HEK293 (cell line): ENCODE data around the gene RAB3C.

Experiments used
- CTCF ChIA-PET: fragments of 350-600 bp; formaldehyde crosslinking; extraction: SDS; loops from one replicate; lab custom pipeline; 2021; ENCODE audit warnings: antibody characterized with exemption; lab: Yijun Ruan, JAX
- POLR2A ChIA-PET: fragments of 300-600 bp; formaldehyde crosslinking; extraction: SDS; loops from one replicate; lab custom pipeline; 2020; ENCODE audit warnings: antibody characterized with exemption, inconsistent platforms; lab: Yijun Ruan, JAX
- H3K27ac ChIP-seq: fragments of 200-500 bp; sonication (Bioruptor generic); 2 replicates; pipeline ENCODE4 v1.5.1; 2014; ENCODE audit warnings: low read depth, low read length, control low read depth, inconsistent platforms; ENCODE audit errors: extremely low read depth
- H3K36me3 ChIP-seq, 2 experiments: fragments of 200-500 bp in 1 of 2; sonication (Bioruptor generic) in 1 of 2; 1 replicate in 1 of 2; 2 replicates in 1 of 2; pipeline ENCODE4 v1.5.1; 2014 to 2017; ENCODE audit warnings: inconsistent platforms in 2 of 2, low read length in 2 of 2; ENCODE audit not compliant: control insufficient read depth in 2 of 2, insufficient read depth in 1 of 2
- H3K4me1 ChIP-seq: fragments of 200-500 bp; sonication (Bioruptor generic); 2 replicates; pipeline ENCODE4 v1.5.1; 2014; ENCODE audit warnings: mild to moderate bottlenecking, low read length, inconsistent platforms; ENCODE audit not compliant: control insufficient read depth, insufficient read depth
- H3K4me3 ChIP-seq: 2 replicates; pipeline ENCODE4 v1.5.1; 2011; ENCODE audit warnings: low read depth, mild to moderate bottlenecking, control low read depth, low read length, moderate library complexity
- H3K9me3 ChIP-seq: fragments of 200-500 bp; sonication (Bioruptor generic); 2 replicates; pipeline ENCODE4 v1.5.1; 2014; ENCODE audit warnings: low read depth, low read length, inconsistent platforms; ENCODE audit not compliant: control insufficient read depth, insufficient read depth
- MEIS1 ChIP-seq: sonication (generic); formaldehyde crosslinking; IDR thresholded peaks from 2 replicates; pipeline ENCODE4 v1.8.1; 2022; ENCODE audit warnings: missing genetic modification reagents, mild to moderate bottlenecking, borderline replicate concordance
- SCRT1 ChIP-seq: fragments of 450-650 bp; formaldehyde crosslinking; IDR thresholded peaks from 2 replicates; pipeline ENCODE4 v1.5.1; 2016; ENCODE audit warnings: missing biosample characterization, missing genetic modification characterization, borderline replicate concordance
- SETDB1 ChIP-seq: IDR thresholded peaks from one replicate; pipeline ENCODE4 v1.6.1; 2017; ENCODE audit warnings: mild to moderate bottlenecking, low read length, moderate library complexity, mixed read lengths; ENCODE audit not compliant: insufficient read length
- ZNF112 ChIP-seq: fragments of 450-650 bp; formaldehyde crosslinking; IDR thresholded peaks from 2 replicates; pipeline ENCODE4 v1.5.0; 2017; ENCODE audit warnings: missing biosample characterization, missing genetic modification characterization
- ZNF133 ChIP-seq: fragments of 450-650 bp; formaldehyde crosslinking; IDR thresholded peaks from 2 replicates; pipeline ENCODE4 v1.5.1; 2016; ENCODE audit warnings: missing biosample characterization, missing genetic modification characterization
- ZNF140 ChIP-seq: fragments of 450-650 bp; formaldehyde crosslinking; IDR thresholded peaks from 2 replicates; pipeline ENCODE4 v1.5.1; 2016; ENCODE audit warnings: missing biosample characterization, missing genetic modification characterization
- ZNF214 ChIP-seq: fragments of 450-650 bp; formaldehyde crosslinking; IDR thresholded peaks from 2 replicates; pipeline ENCODE4 v1.5.1; 2017; ENCODE audit warnings: missing biosample characterization, mild to moderate bottlenecking, missing genetic modification characterization, borderline replicate concordance
- ZNF223 ChIP-seq: fragments of 450-650 bp; formaldehyde crosslinking; IDR thresholded peaks from 2 replicates; pipeline ENCODE4 v1.5.1; 2016; ENCODE audit warnings: missing biosample characterization, missing genetic modification characterization
- ZNF248 ChIP-seq: fragments of 450-650 bp; formaldehyde crosslinking; IDR thresholded peaks from 2 replicates; pipeline ENCODE4 v1.5.1; 2017; ENCODE audit warnings: missing biosample characterization, missing genetic modification characterization
- ZNF354C ChIP-seq: fragments of 450-650 bp; formaldehyde crosslinking; IDR thresholded peaks from 2 replicates; pipeline ENCODE4 v1.5.1; 2016; ENCODE audit warnings: missing biosample characterization, missing genetic modification characterization, low read depth, borderline replicate concordance
- ZNF398 ChIP-seq: fragments of 450-650 bp; formaldehyde crosslinking; IDR thresholded peaks from 2 replicates; pipeline ENCODE4 v1.5.1; 2017; ENCODE audit warnings: missing biosample characterization, missing genetic modification characterization
- ZNF404 ChIP-seq: fragments of 450-650 bp; formaldehyde crosslinking; IDR thresholded peaks from 2 replicates; pipeline ENCODE4 v1.5.1; 2017; ENCODE audit warnings: missing biosample characterization, missing genetic modification characterization
- ZNF658 ChIP-seq: fragments of 450-650 bp; formaldehyde crosslinking; IDR thresholded peaks from 2 replicates; pipeline ENCODE4; 2016; ENCODE audit warnings: missing biosample characterization, missing genetic modification characterization
- ZNF677 ChIP-seq: fragments of 450-650 bp; IDR thresholded peaks from 2 replicates; pipeline ENCODE4 v1.5.0; 2018; ENCODE audit warnings: missing biosample characterization, mild to moderate bottlenecking, missing genetic modification characterization, moderate library complexity
- ZNF785 ChIP-seq: fragments of 450-650 bp; formaldehyde crosslinking; IDR thresholded peaks from 2 replicates; pipeline ENCODE4 v1.5.1; 2016; ENCODE audit warnings: missing biosample characterization, missing genetic modification characterization
- ZNF792 ChIP-seq: fragments of 450-650 bp; formaldehyde crosslinking; IDR thresholded peaks from 2 replicates; pipeline ENCODE4 v1.5.1; 2016; ENCODE audit warnings: missing biosample characterization, missing genetic modification characterization
- ZSCAN4 ChIP-seq: fragments of 450-650 bp; formaldehyde crosslinking; IDR thresholded peaks from 2 replicates; pipeline ENCODE4 v1.5.1; 2017; ENCODE audit warnings: missing biosample characterization, missing genetic modification characterization
- TF ChIP-seq, protein P1 (sequence below): sonication (generic); formaldehyde crosslinking; IDR thresholded peaks from 2 replicates; pipeline ENCODE4 v1.8.1; 2022; ENCODE audit warnings: mild to moderate bottlenecking, moderate library complexity, missing genetic modification reagents
- TF ChIP-seq, protein P2 (sequence below): fragments of 450-650 bp; formaldehyde crosslinking; IDR thresholded peaks from 2 replicates; pipeline ENCODE4; 2016; ENCODE audit warnings: missing biosample characterization, missing genetic modification characterization
- TF ChIP-seq, protein P3 (sequence below): fragments of 450-650 bp; formaldehyde crosslinking; IDR thresholded peaks from 2 replicates; pipeline ENCODE4 v1.5.1; 2016; ENCODE audit warnings: missing biosample characterization, missing genetic modification characterization

Gene RAB3C

GRCh38 chr5:58677650-58678049 is 94.8 kb downstream of the RAB3C start:
- ChIA-PET POLR2A (interaction anchor here (0.6 kb wide), 1 partner anchor 490 kb away, joined by 4 read pairs; no protein-coding TSS in a partner anchor), CTCF (interaction anchor here (2.8 kb wide), 1 partner anchor 173 kb away, joined by 7 read pairs; no protein-coding TSS in a partner anchor)
- no peaks in the 10 kb centered on the region for H3K4me1 ChIP-seq
- no peak for TF ChIP-seq MEIS1 (CRISPR knock-in tag)
- 0 out of 2 replicates have a peak, but pooled peaks have one; percentile 26 for TF ChIP-seq ZSCAN4
- no peaks in the 10 kb centered on the region for H3K36me3 ChIP-seq
- no peak overlapping the region for H3K4me3 ChIP-seq
- H3K27ac ChIP-seq, result no peak overlapping the region
- no peaks in the 10 kb centered on the region for H3K9me3 ChIP-seq

GRCh38 chr5:58680503-58680902 is 97.6 kb downstream of the RAB3C start:
- H3K27ac ChIP-seq, result no peak overlapping the region
- POLR2A ChIA-PET, result no interaction called here
- no peaks in the 10 kb centered on the region for H3K9me3 ChIP-seq
- no peaks in the 10 kb centered on the region for H3K4me1 ChIP-seq
- H3K36me3 ChIP-seq, result no peaks in the 10 kb centered on the region
- TF ChIP-seq ZNF404 (tag by site-specific recombination), result no peak
- no peak for TF ChIP-seq ZNF112 (tag by site-specific recombination)
- no peak for TF ChIP-seq SETDB1
- TF ChIP-seq SCRT1 (tag by site-specific recombination), result no peak
- TF ChIP-seq ZNF398 (tag by site-specific recombination), result no peak
- no peak for TF ChIP-seq ZNF214 (tag by site-specific recombination)
- no peak for TF ChIP-seq ZNF792 (tag by site-specific recombination)
- no peak for TF ChIP-seq ZNF354C (tag by site-specific recombination)
- TF ChIP-seq, protein P1, sequence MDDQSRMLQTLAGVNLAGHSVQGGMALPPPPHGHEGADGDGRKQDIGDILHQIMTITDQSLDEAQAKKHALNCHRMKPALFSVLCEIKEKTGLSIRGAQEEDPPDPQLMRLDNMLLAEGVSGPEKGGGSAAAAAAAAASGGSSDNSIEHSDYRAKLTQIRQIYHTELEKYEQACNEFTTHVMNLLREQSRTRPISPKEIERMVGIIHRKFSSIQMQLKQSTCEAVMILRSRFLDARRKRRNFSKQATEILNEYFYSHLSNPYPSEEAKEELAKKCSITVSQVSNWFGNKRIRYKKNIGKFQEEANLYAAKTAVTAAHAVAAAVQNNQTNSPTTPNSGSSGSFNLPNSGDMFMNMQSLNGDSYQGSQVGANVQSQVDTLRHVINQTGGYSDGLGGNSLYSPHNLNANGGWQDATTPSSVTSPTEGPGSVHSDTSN (CRISPR knock-in tag), result no peak
- H3K4me3 ChIP-seq, result no peak overlapping the region
- CTCF ChIA-PET, result interaction anchor here (0.7 to 2.8 kb wide), 3 partner anchors 48 to 170 kb away, joined by 3 to 7 read pairs (median 3); no protein-coding TSS in a partner anchor

DNA sequence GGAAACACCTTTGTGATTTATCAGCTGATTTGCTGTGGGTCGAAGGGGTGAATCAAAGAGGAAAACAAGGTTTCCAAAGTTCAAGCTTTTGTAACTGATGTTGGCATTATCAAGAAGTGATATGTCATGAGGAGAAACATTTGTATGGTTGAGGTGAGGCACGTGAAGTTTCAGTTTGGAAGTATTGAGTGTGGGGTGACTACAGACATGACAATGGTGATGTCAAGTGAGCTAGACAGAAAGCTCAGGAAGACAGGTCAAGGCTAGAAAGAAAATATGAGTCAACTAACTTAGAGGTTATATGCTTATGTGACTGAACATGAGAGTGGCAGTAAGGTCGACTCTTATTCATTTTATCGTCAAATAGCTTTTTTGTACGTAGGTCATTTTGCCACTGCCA is 99.1 kb downstream of the RAB3C start:
- H3K9me3 ChIP-seq, result no peaks in the 10 kb centered on the region

GRCh38 chr5:58683567-58683966 is 100.7 kb downstream of the RAB3C start:
- Histone ChIP-seq H3K36me3 (no peaks in the 10 kb centered on the region), H3K9me3 (no peaks in the 10 kb centered on the region), H3K4me3 (no peak overlapping the region), H3K27ac (no peak overlapping the region), H3K4me1 (no peaks in the 10 kb centered on the region)
- POLR2A ChIA-PET, result no interaction called here
- CTCF ChIA-PET, result no interaction called here
- TF ChIP-seq, protein P2, sequence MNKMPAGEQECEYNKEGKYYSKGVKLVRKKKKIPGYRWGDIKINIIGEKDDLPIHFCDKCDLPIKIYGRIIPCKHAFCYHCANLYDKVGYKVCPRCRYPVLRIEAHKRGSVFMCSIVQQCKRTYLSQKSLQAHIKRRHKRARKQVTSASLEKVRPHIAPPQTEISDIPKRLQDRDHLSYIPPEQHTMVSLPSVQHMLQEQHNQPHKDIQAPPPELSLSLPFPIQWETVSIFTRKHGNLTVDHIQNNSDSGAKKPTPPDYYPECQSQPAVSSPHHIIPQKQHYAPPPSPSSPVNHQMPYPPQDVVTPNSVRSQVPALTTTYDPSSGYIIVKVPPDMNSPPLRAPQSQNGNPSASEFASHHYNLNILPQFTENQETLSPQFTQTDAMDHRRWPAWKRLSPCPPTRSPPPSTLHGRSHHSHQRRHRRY (tag by site-specific recombination), result no peak
- no peak for TF ChIP-seq ZNF223
- TF ChIP-seq ZNF658 (tag by site-specific recombination), result no peak
- TF ChIP-seq, protein P3, sequence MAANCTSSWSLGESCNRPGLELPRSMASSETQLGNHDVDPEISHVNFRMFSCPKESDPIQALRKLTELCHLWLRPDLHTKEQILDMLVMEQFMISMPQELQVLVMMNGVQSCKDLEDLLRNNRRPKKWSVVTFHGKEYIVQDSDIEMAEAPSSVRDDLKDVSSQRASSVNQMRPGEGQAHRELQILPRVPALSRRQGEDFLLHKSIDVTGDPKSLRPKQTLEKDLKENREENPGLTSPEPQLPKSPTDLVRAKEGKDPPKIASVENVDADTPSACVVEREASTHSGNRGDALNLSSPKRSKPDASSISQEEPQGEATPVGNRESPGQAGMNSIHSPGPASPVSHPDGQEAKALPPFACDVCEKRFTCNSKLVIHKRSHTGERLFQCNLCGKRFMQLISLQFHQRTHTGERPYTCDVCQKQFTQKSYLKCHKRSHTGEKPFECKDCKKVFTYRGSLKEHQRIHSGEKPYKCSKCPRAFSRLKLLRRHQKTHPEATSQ (tag by site-specific recombination), result no peak

More for the DNA sequence above, 99.1 kb downstream of the RAB3C start:
- Histone ChIP-seq H3K4me3 (no peak overlapping the region), H3K36me3 (no peaks in the 10 kb centered on the region), H3K27ac (no peak overlapping the region), H3K4me1 (no peaks in the 10 kb centered on the region)
- POLR2A ChIA-PET, result no interaction called here
- CTCF ChIA-PET, result interaction anchor here (0.6 kb wide), 2 partner anchors 478 to 491 kb away, joined by 3 read pairs; no protein-coding TSS in a partner anchor
- TF ChIP-seq ZNF677 (tag by site-specific recombination), result no peak
- no peak for TF ChIP-seq ZNF133 (tag by site-specific recombination)
- TF ChIP-seq ZNF140 (tag by site-specific recombination), result no peak
- no peak for TF ChIP-seq ZNF785 (tag by site-specific recombination)
- TF ChIP-seq ZNF248, result no peak
